H54 (cell line): ENCODE data around the gene SPATA2L.
"Not testable (repeated sequence)": the region's sequence is repeated elsewhere in the genome, so short reads cannot be mapped to it uniquely, and the experiment has no call there.

Experiments
- DNase-seq: peaks from one replicate; pipeline ENCODE4 v3.0.0; 2011; ENCODE audit warnings: low spot score, mixed read lengths; ENCODE audit not compliant: insufficient read length
- FAIRE-seq: peaks from 3 replicates; lab custom pipeline; 2011; peaks lifted over from hg19 to GRCh38; lab: Jason Lieb, UNC
- POLR2A ChIP-seq: IDR thresholded peaks from 2 replicates; pipeline ENCODE4 v1.6.1; 2011; ENCODE audit warnings: low read depth, mild to moderate bottlenecking, low read length

SPATA2L gene

GRCh38 chr16:89672177-89672941 lies 29.1 kb downstream of the SPATA2L start:
- TF ChIP-seq POLR2A: no peak
- no peak for FAIRE-seq
- DNase-seq: no peak

- not testable (repeated sequence) for FAIRE-seq, DNase-seq
These were observed 29.9 kb downstream of the SPATA2L start for GRCh38 chr16:89671565-89671964.

- FAIRE-seq (no peak), DNase-seq (no peak)
- TF ChIP-seq POLR2A: no peak
These were observed 30.7 kb downstream of the SPATA2L start for GRCh38 chr16:89670496-89671431.

- TF ChIP-seq POLR2A: no peak
- DNase-seq (no peak), FAIRE-seq (no peak)
These were observed 31.8 kb downstream of the SPATA2L start for GRCh38 chr16:89669755-89670154.

GRCh38 chr16:89668790-89669158 lies 32.7 kb downstream of the SPATA2L start:
- no peak for TF ChIP-seq POLR2A
- FAIRE-seq (no peak), DNase-seq (no peak)

- DNase-seq: no peak
- no peak for FAIRE-seq
- no peak for TF ChIP-seq POLR2A
These were observed 33.9 kb downstream of the SPATA2L start for GRCh38 chr16:89667633-89668032.

- FAIRE-seq, DNase-seq: not testable (repeated sequence)
These were observed 34.5 kb downstream of the SPATA2L start for GRCh38 chr16:89667000-89667399.

GRCh38 chr16:89664238-89664637 lies 37.3 kb downstream of the SPATA2L start:
- DNase-seq, FAIRE-seq: not testable (repeated sequence)

GRCh38 chr16:89661215-89661614 lies 40.3 kb downstream of the SPATA2L start:
- FAIRE-seq: no peak

GRCh38 chr16:89660146-89660545 lies 41.4 kb downstream of the SPATA2L start:
- TF ChIP-seq POLR2A: no peak
- FAIRE-seq: no peak
- no peak for DNase-seq

More at GRCh38 chr16:89661215-89661614, 40.3 kb downstream of the SPATA2L start:
- TF ChIP-seq POLR2A: no peak
- no peak for DNase-seq

- no peak for DNase-seq
- no peak for FAIRE-seq
- no peak for TF ChIP-seq POLR2A
These were observed 43.2 kb downstream of the SPATA2L start for GRCh38 chr16:89658221-89658879.

GRCh38 chr16:89657442-89658220 lies 43.9 kb downstream of the SPATA2L start, which contains the start of the genes CHMP1A and SPATA33:
Gene CHMP1A, minus strand, starts transcription at chr16:89657708. Its CDS starts 120 bp downstream, at chr16:89657588.
Gene SPATA33, plus strand, starts transcription at chr16:89657836. Its CDS starts 76 bp downstream, at chr16:89657912.
- no peak for FAIRE-seq
- peak; percentile 86 for TF ChIP-seq POLR2A

More at GRCh38 chr16:89657442-89658220, 43.9 kb downstream of the SPATA2L start, which contains the start of the genes CHMP1A and SPATA33:
- DNase-seq: peak; percentile 93
